ENCODE measurements around the gene PTTG1IP. TPM values are rescaled to one million over a fixed set of nuclear protein-coding genes. Genes with fewer than 3 reads are reported as not detected.

The PTTG1IP gene
- total RNA-seq, 2 experiments from 2014 or later, result 80.3 to 82.6 TPM

DNA sequence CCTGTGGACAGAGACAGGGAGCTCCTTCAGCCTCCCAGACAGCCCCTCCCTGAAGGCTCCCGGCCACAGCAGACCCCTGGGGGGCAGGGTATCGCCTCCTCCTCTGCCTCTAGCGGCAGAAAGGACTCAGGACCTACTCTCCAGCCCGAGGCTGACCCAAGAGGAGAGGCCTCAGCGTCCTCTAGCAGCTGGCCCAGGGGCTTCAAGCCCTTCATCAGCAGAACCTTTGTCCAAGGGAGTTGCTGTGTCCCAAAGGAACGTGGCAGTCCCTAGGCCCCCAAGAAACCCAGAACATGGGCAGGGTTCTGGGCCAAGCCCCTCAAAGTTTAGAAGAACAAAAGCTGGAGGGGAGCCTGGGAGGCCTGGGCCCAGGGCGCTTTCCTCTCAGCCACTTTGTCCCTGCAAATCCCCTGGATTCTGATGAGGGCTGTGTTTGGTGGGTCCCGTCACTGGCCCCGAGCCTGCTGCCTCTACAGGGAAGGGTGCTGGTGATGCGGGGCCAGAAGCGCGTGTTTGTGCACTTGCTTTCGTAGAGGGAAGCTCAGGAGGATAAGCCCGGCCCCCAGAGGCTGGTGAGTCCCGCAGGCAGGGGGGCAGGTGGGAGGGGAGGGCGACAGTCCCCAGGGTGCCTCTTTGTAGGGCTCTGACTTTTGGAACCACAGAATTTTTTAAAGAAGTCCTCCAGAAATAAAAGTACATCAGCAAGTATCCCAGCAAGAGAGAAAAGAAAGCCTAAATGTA, 33.9 kb upstream of the PTTG1IP start:
- DNase-seq, result no peak
- ChIA-PET CTCF (no interaction called here), POLR2A (interaction anchor here (1.4 to 2.6 kb wide), 2 partner anchors 10 to 12 kb away, joined by 3 to 14 read pairs; no protein-coding TSS in a partner anchor)
- Mint-ChIP-seq H3K4me1 (peaks cover 45% of the 10 kb centered on the region), H3K4me3 (no peak overlapping the region), H3K27me3 (no peaks in the 10 kb centered on the region), H3K9me3 (peaks cover 2% of the 10 kb centered on the region), H3K36me3 (ENCODE audit: low read depth) (peaks cover 81% of the 10 kb centered on the region), H3K27ac (no peak overlapping the region)

- ChIA-PET CTCF (no interaction called here), POLR2A (interaction anchor here (1.0 to 2.6 kb wide), 2 partner anchors 9 to 21 kb away, joined by 3 to 14 read pairs; no protein-coding TSS in a partner anchor)
- Mint-ChIP-seq H3K27me3 (no peaks in the 10 kb centered on the region), H3K4me1 (peaks cover 28% of the 10 kb centered on the region), H3K9me3 (peaks cover 2% of the 10 kb centered on the region), H3K4me3 (no peak overlapping the region), H3K27ac (no peak overlapping the region), H3K36me3 (ENCODE audit: low read depth) (peaks cover 81% of the 10 kb centered on the region)
- DNase-seq, result no peak
These were observed 32.2 kb upstream of the PTTG1IP start for GRCh38 chr21:44905728-44906090.

GRCh38 chr21:44905016-44905727, 31.7 kb upstream of the PTTG1IP start:
- Mint-ChIP-seq H3K4me3 (no peak overlapping the region), H3K4me1 (peaks cover 24% of the 10 kb centered on the region), H3K9me3 (peaks cover 2% of the 10 kb centered on the region), H3K27me3 (no peaks in the 10 kb centered on the region), H3K36me3 (ENCODE audit: low read depth) (peaks cover 83% of the 10 kb centered on the region), H3K27ac (no peak overlapping the region)
- ChIA-PET CTCF (no interaction called here), POLR2A (interaction anchor here (2.6 kb wide), 1 partner anchor 8 kb away, joined by 14 read pairs; no protein-coding TSS in a partner anchor)
- DNase-seq, result no peak

DNA sequence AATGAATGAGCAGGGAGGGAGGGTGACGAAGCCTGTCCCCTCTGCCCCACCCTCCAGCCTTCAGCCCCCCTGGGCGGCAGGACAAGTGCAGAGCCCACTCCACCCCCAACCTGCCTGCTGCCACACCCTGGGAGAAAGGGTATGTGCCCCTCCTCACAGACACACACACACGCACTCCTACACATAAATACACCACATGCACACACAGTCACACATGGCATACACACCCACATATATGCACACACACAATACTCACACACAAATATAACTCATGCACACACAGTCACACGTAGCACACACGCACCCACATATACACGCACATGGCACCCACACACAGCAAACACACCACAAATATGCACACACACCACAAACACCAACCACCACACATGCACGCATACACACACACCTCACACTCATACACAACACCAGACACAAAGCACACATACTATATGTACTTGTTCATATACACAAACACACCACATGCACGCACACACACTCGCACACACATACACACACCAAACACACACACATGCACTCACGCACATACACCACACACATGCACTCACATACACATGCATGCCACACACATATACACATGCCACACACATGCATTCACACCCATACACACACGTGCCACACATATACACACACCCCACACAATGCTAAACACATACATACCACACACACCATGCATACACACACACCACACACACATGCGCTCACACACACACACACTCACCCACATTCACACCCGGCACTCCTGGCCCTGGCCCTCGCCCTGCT, 30.8 kb upstream of the PTTG1IP start:
- peaks cover 81% of the 10 kb centered on the region for H3K36me3 Mint-ChIP-seq (ENCODE audit: low read depth)
- no peaks in the 10 kb centered on the region for H3K27me3 Mint-ChIP-seq
- ChIA-PET CTCF (no interaction called here), POLR2A (no interaction called here)
- peaks cover 2% of the 10 kb centered on the region for H3K9me3 Mint-ChIP-seq
- peaks cover 18% of the 10 kb centered on the region for H3K4me1 Mint-ChIP-seq
- DNase-seq, result no peak
- no peak overlapping the region for H3K27ac Mint-ChIP-seq
- H3K4me3 Mint-ChIP-seq, result no peak overlapping the region

- H3K36me3 Mint-ChIP-seq (ENCODE audit: low read depth), result peaks cover 79% of the 10 kb centered on the region
- H3K4me1 Mint-ChIP-seq, result peaks cover 15% of the 10 kb centered on the region
- CTCF ChIA-PET, result no interaction called here
- POLR2A ChIA-PET, result no interaction called here
- no peak overlapping the region for H3K4me3 Mint-ChIP-seq
- peaks cover 2% of the 10 kb centered on the region for H3K9me3 Mint-ChIP-seq
- no peak overlapping the region for H3K27ac Mint-ChIP-seq
- no peak for DNase-seq
- no peaks in the 10 kb centered on the region for H3K27me3 Mint-ChIP-seq
These were observed 30.2 kb upstream of the PTTG1IP start for GRCh38 chr21:44903689-44904088.

DNA sequence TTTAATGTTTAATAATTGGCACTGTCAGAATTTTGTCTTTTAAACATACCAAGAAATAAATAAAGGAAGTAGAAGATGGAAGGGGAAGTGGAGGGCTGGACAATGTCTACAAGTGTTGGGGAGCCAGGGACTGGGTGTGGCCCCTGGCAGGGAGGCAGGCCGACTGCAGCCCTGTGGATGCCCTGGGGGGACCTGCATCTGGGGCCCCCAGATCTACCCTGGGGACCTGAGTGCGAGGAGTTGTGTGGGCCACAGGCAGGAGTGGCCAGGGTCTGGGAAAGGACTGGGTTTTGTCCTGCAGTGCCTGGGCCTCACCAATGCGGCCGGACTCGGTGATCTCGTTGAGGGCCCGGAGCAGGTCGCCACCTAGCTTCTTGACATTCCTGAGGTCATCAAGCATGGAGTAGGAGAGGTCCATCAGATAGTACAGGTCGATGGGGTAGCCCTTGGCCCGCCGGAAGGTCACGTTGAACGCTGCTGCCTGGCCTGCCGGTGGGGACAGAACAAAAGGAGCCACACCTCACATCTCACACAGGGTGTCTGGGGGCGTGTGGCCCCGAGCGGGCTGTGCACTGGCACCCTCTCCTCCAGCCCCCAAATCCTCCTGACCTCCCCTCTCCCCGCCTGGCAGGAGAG, 29.7 kb upstream of the PTTG1IP start:
- Mint-ChIP-seq H3K9me3 (peaks cover 2% of the 10 kb centered on the region), H3K4me1 (peaks cover 16% of the 10 kb centered on the region), H3K27me3 (no peaks in the 10 kb centered on the region), H3K27ac (no peak overlapping the region), H3K36me3 (ENCODE audit: low read depth) (peaks cover 81% of the 10 kb centered on the region), H3K4me3 (no peak overlapping the region)
- POLR2A ChIA-PET, result no interaction called here
- DNase-seq, result no peak
- CTCF ChIA-PET, result no interaction called here

DNA sequence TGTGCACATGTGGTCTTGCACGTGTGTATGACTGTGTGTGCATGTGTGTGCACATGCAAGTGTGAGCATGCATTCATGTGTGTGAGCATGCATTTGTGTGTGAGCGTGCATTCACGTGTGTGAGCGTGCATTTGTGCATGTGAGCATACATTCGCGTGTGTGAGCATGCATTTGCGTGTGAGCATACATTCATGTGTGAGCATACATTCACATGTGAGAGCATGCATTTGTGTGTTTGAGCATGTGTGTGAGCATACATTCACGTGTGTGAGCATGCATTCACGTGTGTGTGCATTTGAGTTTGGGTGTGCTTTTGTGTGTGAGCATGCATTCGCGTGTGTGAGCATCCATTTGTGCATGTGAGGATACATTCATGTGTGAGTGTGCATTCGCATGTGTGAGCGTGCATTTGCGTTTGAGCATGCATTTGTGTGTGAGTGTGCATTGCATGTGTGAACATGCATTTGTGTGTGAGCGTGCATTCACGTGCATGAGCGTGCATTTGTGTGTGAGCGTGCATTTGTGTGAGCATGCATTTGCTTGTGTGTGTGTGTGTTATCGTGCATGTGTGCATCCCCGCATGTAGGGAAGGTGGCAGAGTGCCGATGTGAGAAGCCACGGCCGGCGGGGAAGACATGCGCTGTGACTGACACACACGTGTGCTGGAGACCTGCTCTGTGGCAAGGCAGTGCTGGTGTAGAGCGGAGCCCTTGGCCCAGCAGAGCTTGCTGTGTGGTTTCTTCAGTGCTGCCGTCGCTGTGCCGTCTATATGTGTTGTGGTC, 29.0 kb upstream of the PTTG1IP start:
- ChIA-PET POLR2A (no interaction called here), CTCF (no interaction called here)
- peaks cover 2% of the 10 kb centered on the region for H3K9me3 Mint-ChIP-seq
- no peak overlapping the region for H3K4me3 Mint-ChIP-seq
- no peak overlapping the region for H3K27ac Mint-ChIP-seq
- no peaks in the 10 kb centered on the region for H3K27me3 Mint-ChIP-seq
- H3K4me1 Mint-ChIP-seq, result peaks cover 19% of the 10 kb centered on the region
- H3K36me3 Mint-ChIP-seq (ENCODE audit: low read depth), result peaks cover 84% of the 10 kb centered on the region
- DNase-seq, result no peak

DNA sequence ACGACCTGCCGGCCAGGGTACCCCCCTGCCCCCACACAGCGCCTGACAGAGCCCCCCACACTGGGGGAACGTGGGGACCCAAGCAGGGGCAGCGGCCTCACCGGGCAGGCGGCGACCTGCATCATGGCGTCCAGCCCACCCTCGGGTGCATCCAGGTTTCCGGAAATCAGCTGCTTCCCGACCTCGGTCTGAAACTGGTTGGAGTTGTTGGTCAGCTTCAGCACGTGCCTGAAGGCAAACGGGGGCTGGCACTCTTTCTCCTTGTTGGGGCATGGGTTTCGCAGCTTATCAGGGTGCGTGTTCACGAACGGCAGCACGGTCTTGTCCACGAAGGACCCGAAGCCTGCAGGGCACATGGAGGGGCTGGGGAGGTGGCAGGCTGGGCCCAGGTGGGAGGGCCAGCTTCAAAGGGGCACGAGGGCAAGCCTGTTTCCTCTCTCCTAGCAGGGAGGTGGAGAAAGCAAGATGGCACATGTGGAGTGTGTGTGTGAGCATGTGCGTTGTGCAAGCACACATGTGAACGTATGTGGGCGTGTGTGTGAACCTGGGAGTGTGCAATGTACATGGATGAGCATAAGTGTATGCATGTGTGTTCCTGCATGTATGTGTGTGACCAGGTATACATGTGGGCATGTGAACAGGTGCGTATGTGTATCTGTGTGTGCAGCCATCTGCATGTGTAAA, 28.0 kb upstream of the PTTG1IP start:
- H3K27ac Mint-ChIP-seq, result no peak overlapping the region
- H3K27me3 Mint-ChIP-seq, result no peaks in the 10 kb centered on the region
- H3K9me3 Mint-ChIP-seq, result peaks cover 2% of the 10 kb centered on the region

DNA sequence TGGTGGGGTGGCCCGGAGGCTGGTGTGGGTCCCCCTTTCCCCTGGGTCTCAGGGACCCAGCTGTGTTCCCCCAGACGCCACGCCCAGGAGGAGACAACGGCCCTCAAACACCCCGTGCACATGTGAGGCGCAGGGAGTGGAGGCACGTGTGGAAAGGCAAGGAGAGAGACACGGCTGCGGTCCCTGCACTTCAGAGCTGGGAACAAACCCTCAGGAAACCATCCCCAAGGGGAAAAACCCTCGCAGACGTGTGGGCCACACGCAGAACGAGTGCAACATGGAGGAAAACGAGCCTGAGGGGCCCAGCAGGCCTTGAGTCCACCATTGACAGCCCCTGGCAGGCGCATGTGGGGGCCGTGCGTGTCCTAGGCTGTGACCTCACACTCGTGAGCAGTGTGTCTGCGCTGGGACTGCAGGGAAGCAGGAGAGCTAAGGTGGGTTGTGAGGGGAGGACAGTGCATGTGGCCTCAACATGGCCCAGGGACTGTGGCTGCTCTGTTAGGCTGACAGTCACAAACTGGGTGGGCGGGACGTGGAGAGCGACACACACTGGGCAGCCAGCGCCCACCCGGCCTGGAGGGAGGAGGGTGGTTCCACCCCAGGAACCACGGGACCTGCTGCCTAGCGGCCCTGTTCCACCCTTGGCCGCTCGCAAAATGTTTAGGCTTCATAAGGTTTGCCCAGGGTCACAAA, 27.2 kb upstream of the PTTG1IP start:
- peaks cover 82% of the 10 kb centered on the region for H3K36me3 Mint-ChIP-seq (ENCODE audit: low read depth)
- ChIA-PET CTCF (no interaction called here), POLR2A (interaction anchor here (0.7 to 0.9 kb wide), 2 partner anchors 11 to 26 kb away, joined by 3 to 4 read pairs; no protein-coding TSS in a partner anchor)
- peaks cover 15% of the 10 kb centered on the region for H3K4me1 Mint-ChIP-seq
- H3K4me3 Mint-ChIP-seq, result no peak overlapping the region
- no peak for DNase-seq
- H3K27me3 Mint-ChIP-seq, result no peaks in the 10 kb centered on the region
- peaks cover 2% of the 10 kb centered on the region for H3K9me3 Mint-ChIP-seq
- H3K27ac Mint-ChIP-seq, result no peak overlapping the region

More for the DNA sequence above, 28.0 kb upstream of the PTTG1IP start:
- peaks cover 17% of the 10 kb centered on the region for H3K4me1 Mint-ChIP-seq
- CTCF ChIA-PET, result no interaction called here
- H3K36me3 Mint-ChIP-seq (ENCODE audit: low read depth), result peaks cover 82% of the 10 kb centered on the region
- POLR2A ChIA-PET, result interaction anchor here (0.7 kb wide), 1 partner anchor 10 kb away, joined by 3 read pairs; no protein-coding TSS in a partner anchor
- no peak overlapping the region for H3K4me3 Mint-ChIP-seq
- DNase-seq, result no peak

DNA sequence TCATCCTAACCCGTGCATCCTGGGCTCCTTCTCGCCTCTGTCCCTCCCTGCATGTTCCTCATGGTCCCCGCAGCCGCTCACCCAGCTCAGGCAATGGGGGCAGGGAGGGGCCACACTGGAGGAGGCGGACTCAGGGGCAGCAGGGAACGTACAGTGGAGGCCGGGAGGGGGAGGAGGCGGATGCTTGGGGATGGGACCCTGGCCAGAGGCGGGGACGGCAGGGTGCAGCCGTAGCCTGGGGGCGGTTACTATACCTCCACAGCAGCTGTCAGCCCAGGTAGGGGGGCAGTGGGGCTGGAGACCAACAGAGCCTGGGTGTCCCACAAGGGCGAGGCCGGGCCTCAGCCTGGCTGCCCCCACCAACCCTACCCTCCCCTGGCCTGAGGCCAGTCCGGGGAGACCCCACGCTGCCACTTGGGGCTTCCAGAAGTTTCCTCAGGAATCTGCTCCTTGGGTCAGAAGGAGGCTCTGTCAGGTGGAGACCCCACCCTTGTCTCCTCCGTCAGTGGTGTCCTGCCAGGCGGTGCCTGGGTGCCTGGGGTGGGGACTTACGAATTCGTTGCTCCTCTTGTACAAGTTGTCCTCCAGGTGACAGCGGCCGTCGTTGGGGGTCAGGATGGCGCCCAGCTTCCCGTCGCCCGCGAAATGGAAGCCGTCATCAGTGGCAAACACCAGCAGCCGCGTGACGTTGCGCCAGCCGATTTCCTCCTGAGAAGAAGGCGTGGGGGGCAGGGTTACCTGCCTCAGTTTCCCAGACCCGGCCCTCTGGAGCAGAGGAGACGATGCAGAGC, 26.5 kb upstream of the PTTG1IP start:
- no peak for DNase-seq
- H3K9me3 Mint-ChIP-seq, result peaks cover 2% of the 10 kb centered on the region
- H3K27me3 Mint-ChIP-seq, result no peaks in the 10 kb centered on the region
- H3K27ac Mint-ChIP-seq, result no peak overlapping the region
- H3K36me3 Mint-ChIP-seq (ENCODE audit: low read depth), result peaks cover 79% of the 10 kb centered on the region
- CTCF ChIA-PET, result no interaction called here
- POLR2A ChIA-PET, result interaction anchor here (0.9 kb wide), 1 partner anchor 27 kb away, joined by 4 read pairs; no protein-coding TSS in a partner anchor
- peaks cover 15% of the 10 kb centered on the region for H3K4me1 Mint-ChIP-seq
- H3K4me3 Mint-ChIP-seq, result no peak overlapping the region

Measured in activated CD4-positive, alpha-beta memory T cell treated with anti-CD3 and anti-CD28 coated beads, Interleukin-2, amount 10 ng/mL, durations not matched to agents 7 days and 5 days (primary cell).